ENCODE data around the gene KCNH2.

DNA sequence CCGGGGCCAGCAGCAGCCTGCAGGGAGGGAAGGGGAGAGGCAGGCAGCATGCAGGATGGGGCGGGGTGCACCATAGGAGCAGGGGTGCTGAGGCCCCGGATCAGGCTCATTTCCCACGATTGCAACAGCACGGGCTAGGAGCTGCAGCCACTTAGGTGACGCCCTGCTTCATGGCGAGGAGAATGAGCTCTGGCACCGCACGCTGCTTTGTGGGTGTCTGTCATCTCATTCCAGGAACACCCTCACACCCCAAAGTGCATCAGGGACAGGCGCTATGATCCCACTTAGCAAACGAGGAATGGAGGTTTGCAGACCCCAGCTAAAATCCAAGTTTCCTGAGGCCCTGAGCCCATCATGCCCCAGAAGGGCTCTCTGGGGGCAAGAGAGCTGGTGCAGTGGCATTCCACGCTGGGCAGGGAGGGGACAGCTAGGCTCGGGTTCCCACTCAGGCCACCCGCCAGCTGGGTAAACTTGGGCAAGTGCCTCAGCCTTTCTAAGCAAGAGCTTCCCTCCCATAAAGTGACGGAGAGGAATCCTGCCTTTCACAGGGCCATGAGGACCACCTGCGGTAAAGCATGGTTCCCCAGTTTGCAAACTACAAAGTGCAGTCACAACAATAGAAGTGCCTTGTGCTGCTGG, 9.3 kb downstream of the KCNH2 start:
- TF ChIP-seq, protein P1, sequence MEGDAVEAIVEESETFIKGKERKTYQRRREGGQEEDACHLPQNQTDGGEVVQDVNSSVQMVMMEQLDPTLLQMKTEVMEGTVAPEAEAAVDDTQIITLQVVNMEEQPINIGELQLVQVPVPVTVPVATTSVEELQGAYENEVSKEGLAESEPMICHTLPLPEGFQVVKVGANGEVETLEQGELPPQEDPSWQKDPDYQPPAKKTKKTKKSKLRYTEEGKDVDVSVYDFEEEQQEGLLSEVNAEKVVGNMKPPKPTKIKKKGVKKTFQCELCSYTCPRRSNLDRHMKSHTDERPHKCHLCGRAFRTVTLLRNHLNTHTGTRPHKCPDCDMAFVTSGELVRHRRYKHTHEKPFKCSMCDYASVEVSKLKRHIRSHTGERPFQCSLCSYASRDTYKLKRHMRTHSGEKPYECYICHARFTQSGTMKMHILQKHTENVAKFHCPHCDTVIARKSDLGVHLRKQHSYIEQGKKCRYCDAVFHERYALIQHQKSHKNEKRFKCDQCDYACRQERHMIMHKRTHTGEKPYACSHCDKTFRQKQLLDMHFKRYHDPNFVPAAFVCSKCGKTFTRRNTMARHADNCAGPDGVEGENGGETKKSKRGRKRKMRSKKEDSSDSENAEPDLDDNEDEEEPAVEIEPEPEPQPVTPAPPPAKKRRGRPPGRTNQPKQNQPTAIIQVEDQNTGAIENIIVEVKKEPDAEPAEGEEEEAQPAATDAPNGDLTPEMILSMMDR (IDR thresholded peaks at IDR 0.05; ENCODE audit: low read depth, low read length): no peak
- TF ChIP-seq POLR2A (IDR thresholded peaks at IDR 0.05; ENCODE audit: extremely low read depth, insufficient read length): no peak
